Keratinocyte (primary cell): ENCODE data around the gene WDFY2. TPM values are rescaled to one million over a fixed set of nuclear protein-coding genes. Genes with fewer than 3 reads are reported as not detected.
A peak's percentile ranks its signal among the peaks of the same experiment; 100 is the strongest.

Experiments
- DNase-seq: peaks from one replicate; pipeline ENCODE4 v3.0.0-alpha.2; 2011; ENCODE audit warnings: low read depth, missing footprints, low spot score
- FAIRE-seq: peaks from 2 replicates; lab custom pipeline; 2011; peaks lifted over from hg19 to GRCh38; lab: Jason Lieb, UNC
- H2AFZ ChIP-seq: 2 replicates; pipeline ENCODE4 v1.6.0; 2012; ENCODE audit warnings: low read length, control low read depth, inconsistent platforms; ENCODE audit not compliant: control insufficient read depth
- H3K27ac ChIP-seq: 2 replicates; pipeline ENCODE4 v1.5.1; 2011; ENCODE audit warnings: low read length; ENCODE audit not compliant: control insufficient read depth, insufficient read depth
- H3K27me3 ChIP-seq: 3 replicates; pipeline ENCODE4 v1.6.0; 2011; ENCODE audit warnings: low read length; ENCODE audit not compliant: control insufficient read depth, insufficient read depth; ENCODE audit errors: extremely low read depth
- H3K36me3 ChIP-seq, 2 experiments: 2 replicates in 1 of 2; 3 replicates in 1 of 2; pipeline ENCODE4 v1.5.1; 2011; ENCODE audit warnings: low read length in 2 of 2, mild to moderate bottlenecking in 1 of 2; ENCODE audit not compliant: control insufficient read depth in 2 of 2, insufficient read depth in 2 of 2; ENCODE audit errors: extremely low read depth in 1 of 2
- H3K4me1 ChIP-seq: 3 replicates; pipeline ENCODE4 v1.5.1; 2011; ENCODE audit warnings: low read length; ENCODE audit not compliant: control insufficient read depth, insufficient read depth; ENCODE audit errors: extremely low read depth
- H3K4me2 ChIP-seq: 3 replicates; pipeline ENCODE4 v1.6.0; 2011; ENCODE audit warnings: low read depth, low read length; ENCODE audit not compliant: control insufficient read depth, insufficient read depth; ENCODE audit errors: extremely low read depth
- H3K4me3 ChIP-seq, 3 experiments: fragments of 200-600 bp in 1 of 3; sonication (generic) in 1 of 3; 2 replicates in 2 of 3; 3 replicates in 1 of 3; pipeline ENCODE4 v1.5.1; 2011 to 2016; ENCODE audit warnings: low read length in 3 of 3, mild to moderate bottlenecking in 3 of 3, control low read depth in 2 of 3, inconsistent platforms in 1 of 3, low read depth in 1 of 3, mixed read lengths in 1 of 3, mixed run types in 1 of 3, moderate library complexity in 1 of 3; ENCODE audit not compliant: control insufficient read depth in 2 of 3, insufficient read depth in 2 of 3; ENCODE audit errors: extremely low read depth in 1 of 3
- H3K79me2 ChIP-seq: 2 replicates; pipeline ENCODE4 v1.6.0; 2012; ENCODE audit warnings: low read length; ENCODE audit not compliant: control insufficient read depth, insufficient read depth
- H3K9ac ChIP-seq: 3 replicates; pipeline ENCODE4 v1.6.0; 2011; ENCODE audit warnings: low read length; ENCODE audit not compliant: control insufficient read depth, insufficient read depth; ENCODE audit errors: extremely low read depth
- H3K9me1 ChIP-seq: 3 replicates; pipeline ENCODE4 v1.6.0; 2011; ENCODE audit warnings: low read length; ENCODE audit not compliant: control insufficient read depth, insufficient read depth; ENCODE audit errors: extremely low read depth
- H3K9me3 ChIP-seq: 2 replicates; pipeline ENCODE4 v1.5.1; 2012; ENCODE audit warnings: low read depth, low read length; ENCODE audit not compliant: control insufficient read depth
- H4K20me1 ChIP-seq: 3 replicates; pipeline ENCODE4 v1.6.0; 2011; ENCODE audit warnings: low read length; ENCODE audit not compliant: control insufficient read depth, insufficient read depth; ENCODE audit errors: extremely low read depth
- EZH2 ChIP-seq: IDR thresholded peaks from one replicate; pipeline ENCODE4 v1.6.1; 2012; ENCODE audit warnings: inconsistent platforms, mild to moderate bottlenecking, low read length, moderate library complexity
- dilution Hi-C: fragments of 300-500 bp; cut with MboI; formaldehyde crosslinking; loops from one replicate; pipeline ENCODE4 v1.7.0; 2020; ENCODE audit warnings: low sequenced_read_pairs; ENCODE audit not compliant: extremely low pct_ligation_motif_present
- polyA plus RNA-seq, 5 experiments: library from polyadenylated mRNA; depleted of rRNA in 3 of 5; stranded (reverse) in 3 of 5; stranded (forward) in 1 of 5; unstranded in 1 of 5; fragments of >200 nt; gene quantifications; 1 replicate in 1 of 5; 2 replicates in 3 of 5; 3 replicates in 1 of 5; pipeline versions ENCODE4 v1.2.1 to v1.2.3, GENCODE V29; 2011 to 2012; ENCODE audit warnings: missing spikeins in 2 of 5, low read depth in 1 of 5, low replicate concordance in 1 of 5
- TF ChIP-seq, protein P1 (sequence below), 3 experiments: IDR thresholded peaks in 1 of 3; conservative IDR thresholded peaks in 1 of 3; optimal IDR thresholded peaks in 1 of 3; 2 replicates in 2 of 3; 3 replicates in 1 of 3; pipeline versions ENCODE3 to v1.5.1; 2011; ENCODE audit warnings: low read length in 3 of 3, mild to moderate bottlenecking in 3 of 3, moderate library complexity in 2 of 3, control low read depth in 1 of 3, inconsistent platforms in 1 of 3; ENCODE audit not compliant: insufficient read depth in 2 of 3; ENCODE audit errors: extremely low read depth in 1 of 3

The WDFY2 gene
- polyA plus RNA-seq, 1 donor (not counting 4 experiments of a cell fraction or from before 2014, with no cell fraction given), result 18.6 TPM

DNA sequence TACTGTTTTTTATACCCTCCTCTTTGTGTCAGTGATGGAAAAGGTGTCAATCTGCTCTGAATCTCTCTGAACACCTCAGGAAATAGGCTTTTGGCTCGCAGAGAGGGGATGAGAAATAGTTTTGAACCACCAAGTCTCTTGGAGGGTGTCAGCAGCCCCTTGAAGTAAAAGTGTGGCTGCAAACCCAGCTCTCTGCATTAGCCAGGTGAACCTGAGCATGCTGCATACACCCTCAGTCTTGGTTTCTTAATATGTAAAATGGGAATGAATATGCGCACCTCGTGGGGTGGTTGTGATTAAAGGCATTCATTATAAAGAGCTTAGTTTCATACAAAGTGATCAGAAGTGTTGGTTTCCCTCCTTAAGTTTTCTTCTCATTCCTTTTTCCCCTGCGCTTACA is 221.1 kb downstream of the WDFY2 start:
- H4K20me1 ChIP-seq, result no peaks in the 10 kb centered on the region
- H3K27ac ChIP-seq, result no peak overlapping the region
- no peaks in the 10 kb centered on the region for H3K9me3 ChIP-seq
- peaks cover 25% of the 10 kb centered on the region for H3K4me1 ChIP-seq
- H3K4me2 ChIP-seq, result peak overlapping the region; percentile 94
- TF ChIP-seq EZH2, result no peak
- TF ChIP-seq, protein P1, sequence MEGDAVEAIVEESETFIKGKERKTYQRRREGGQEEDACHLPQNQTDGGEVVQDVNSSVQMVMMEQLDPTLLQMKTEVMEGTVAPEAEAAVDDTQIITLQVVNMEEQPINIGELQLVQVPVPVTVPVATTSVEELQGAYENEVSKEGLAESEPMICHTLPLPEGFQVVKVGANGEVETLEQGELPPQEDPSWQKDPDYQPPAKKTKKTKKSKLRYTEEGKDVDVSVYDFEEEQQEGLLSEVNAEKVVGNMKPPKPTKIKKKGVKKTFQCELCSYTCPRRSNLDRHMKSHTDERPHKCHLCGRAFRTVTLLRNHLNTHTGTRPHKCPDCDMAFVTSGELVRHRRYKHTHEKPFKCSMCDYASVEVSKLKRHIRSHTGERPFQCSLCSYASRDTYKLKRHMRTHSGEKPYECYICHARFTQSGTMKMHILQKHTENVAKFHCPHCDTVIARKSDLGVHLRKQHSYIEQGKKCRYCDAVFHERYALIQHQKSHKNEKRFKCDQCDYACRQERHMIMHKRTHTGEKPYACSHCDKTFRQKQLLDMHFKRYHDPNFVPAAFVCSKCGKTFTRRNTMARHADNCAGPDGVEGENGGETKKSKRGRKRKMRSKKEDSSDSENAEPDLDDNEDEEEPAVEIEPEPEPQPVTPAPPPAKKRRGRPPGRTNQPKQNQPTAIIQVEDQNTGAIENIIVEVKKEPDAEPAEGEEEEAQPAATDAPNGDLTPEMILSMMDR (optimal IDR thresholded peaks at IDR 0.05 in 1 of 3, IDR thresholded peaks at IDR 0.05 in 1 of 3, conservative IDR thresholded peaks at IDR 0.05 in 1 of 3; ENCODE audit: extremely low read depth in 1 of 3, insufficient read depth in 2 of 3, low read length in 3 of 3), result no peak
- H3K9ac ChIP-seq, result no peak overlapping the region
- dilution Hi-C loops, result no loop called here
- DNase-seq (no peak), FAIRE-seq (no peak)
- H3K36me3 ChIP-seq, result no peaks in the 10 kb centered on the region
- no peaks in the 10 kb centered on the region for H3K9me1 ChIP-seq
- no peak overlapping the region for H3K4me3 ChIP-seq
- no peaks in the 10 kb centered on the region for H3K79me2 ChIP-seq
- no peak overlapping the region for H2AFZ ChIP-seq
- no peaks in the 10 kb centered on the region for H3K27me3 ChIP-seq

DNA sequence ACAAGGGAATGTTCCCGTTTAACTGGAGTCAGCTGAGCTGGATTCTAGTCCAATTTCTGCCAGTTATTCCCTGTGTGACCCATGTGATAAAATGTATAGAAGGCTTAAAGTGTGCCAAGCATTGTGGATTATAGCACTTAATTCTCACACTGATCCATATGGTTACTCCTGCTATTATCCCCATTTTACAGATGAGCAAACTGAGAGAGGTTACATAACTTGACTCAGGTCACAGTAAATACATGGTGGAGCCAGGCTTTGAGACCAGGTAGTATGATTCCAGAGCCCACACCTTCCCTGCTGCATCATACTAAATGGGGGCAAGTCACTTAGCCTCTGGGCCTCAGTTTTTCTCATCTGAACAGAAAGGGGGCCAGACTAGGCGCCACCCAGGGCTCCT is 221.7 kb downstream of the WDFY2 start:
- Histone ChIP-seq H2AFZ (no peak overlapping the region), H3K4me1 (peaks cover 25% of the 10 kb centered on the region), H3K9me3 (no peaks in the 10 kb centered on the region), H3K79me2 (no peaks in the 10 kb centered on the region), H3K27me3 (no peaks in the 10 kb centered on the region), H4K20me1 (no peaks in the 10 kb centered on the region), H3K36me3 (no peaks in the 10 kb centered on the region), H3K4me2 (no peak overlapping the region), H3K4me3 (no peak overlapping the region), H3K9ac (no peak overlapping the region), H3K27ac (no peak overlapping the region), H3K9me1 (no peaks in the 10 kb centered on the region)
- dilution Hi-C loops, result no loop called here
- DNase-seq (no peak), FAIRE-seq (no peak)
- TF ChIP-seq EZH2, result no peak
- TF ChIP-seq, protein P1 (optimal IDR thresholded peaks at IDR 0.05 in 1 of 3, IDR thresholded peaks at IDR 0.05 in 1 of 3, conservative IDR thresholded peaks at IDR 0.05 in 1 of 3; ENCODE audit: extremely low read depth in 1 of 3, insufficient read depth in 2 of 3, low read length in 3 of 3), result no peak
